GM21360 (cell line): Measurements from ENCODE around the gene SYTL1.

Source experiments
- ATAC-seq: cut with Tn5 transposase; IDR thresholded peaks from one replicate; pipeline ENCODE4 v1.9.1; 2021; ENCODE audit warnings: mild to moderate bottlenecking, moderate library complexity; ENCODE audit not compliant: unreplicated experiment

Gene SYTL1

GRCh38 chr1:27341525-27342252 is at the start of gene SYTL1:
TSS of gene SYTL1 (plus strand) at chr1:27342022. CDS start at chr1:27345335, 3,313 bp downstream.
- no peak for ATAC-seq

- no peak for ATAC-seq
Observed at GRCh38 chr1:27292106-27292505, 49.7 kb upstream of the SYTL1 start.

- no peak for ATAC-seq
Observed at GRCh38 chr1:27293915-27294314, 47.9 kb upstream of the SYTL1 start.

- no peak for ATAC-seq
Observed at GRCh38 chr1:27296773-27297291, 45.0 kb upstream of the SYTL1 start.

- no peak for ATAC-seq
Observed at GRCh38 chr1:27297903-27298302, 43.9 kb upstream of the SYTL1 start.

GRCh38 chr1:27298632-27299384 is 43.0 kb upstream of the SYTL1 start:
- ATAC-seq, result no peak

- no peak for ATAC-seq
Observed at GRCh38 chr1:27299385-27300271, 42.2 kb upstream of the SYTL1 start.

- no peak for ATAC-seq
Observed at GRCh38 chr1:27300341-27301051, 41.3 kb upstream of the SYTL1 start.

- no peak for ATAC-seq
Observed at GRCh38 chr1:27301052-27301422, 40.8 kb upstream of the SYTL1 start.

GRCh38 chr1:27301582-27302199 is 40.1 kb upstream of the SYTL1 start:
- ATAC-seq, result no peak

GRCh38 chr1:27302612-27303011 is 39.2 kb upstream of the SYTL1 start:
- ATAC-seq, result no peak

GRCh38 chr1:27303509-27303908 is 38.3 kb upstream of the SYTL1 start:
- ATAC-seq, result no peak

GRCh38 chr1:27306071-27306470 is 35.8 kb upstream of the SYTL1 start:
- no peak for ATAC-seq

GRCh38 chr1:27306892-27307761 is 34.7 kb upstream of the SYTL1 start:
- no peak for ATAC-seq

GRCh38 chr1:27307874-27308598 is 33.8 kb upstream of the SYTL1 start:
- no peak for ATAC-seq

- ATAC-seq, result no peak
Observed at GRCh38 chr1:27314169-27314568, 27.7 kb upstream of the SYTL1 start.

GRCh38 chr1:27314737-27315136 is 27.1 kb upstream of the SYTL1 start:
- no peak for ATAC-seq

GRCh38 chr1:27316860-27317259 is 25.0 kb upstream of the SYTL1 start:
- ATAC-seq, result no peak
